Measurements from ENCODE around the gene TLL1.

Gene TLL1

DNA sequence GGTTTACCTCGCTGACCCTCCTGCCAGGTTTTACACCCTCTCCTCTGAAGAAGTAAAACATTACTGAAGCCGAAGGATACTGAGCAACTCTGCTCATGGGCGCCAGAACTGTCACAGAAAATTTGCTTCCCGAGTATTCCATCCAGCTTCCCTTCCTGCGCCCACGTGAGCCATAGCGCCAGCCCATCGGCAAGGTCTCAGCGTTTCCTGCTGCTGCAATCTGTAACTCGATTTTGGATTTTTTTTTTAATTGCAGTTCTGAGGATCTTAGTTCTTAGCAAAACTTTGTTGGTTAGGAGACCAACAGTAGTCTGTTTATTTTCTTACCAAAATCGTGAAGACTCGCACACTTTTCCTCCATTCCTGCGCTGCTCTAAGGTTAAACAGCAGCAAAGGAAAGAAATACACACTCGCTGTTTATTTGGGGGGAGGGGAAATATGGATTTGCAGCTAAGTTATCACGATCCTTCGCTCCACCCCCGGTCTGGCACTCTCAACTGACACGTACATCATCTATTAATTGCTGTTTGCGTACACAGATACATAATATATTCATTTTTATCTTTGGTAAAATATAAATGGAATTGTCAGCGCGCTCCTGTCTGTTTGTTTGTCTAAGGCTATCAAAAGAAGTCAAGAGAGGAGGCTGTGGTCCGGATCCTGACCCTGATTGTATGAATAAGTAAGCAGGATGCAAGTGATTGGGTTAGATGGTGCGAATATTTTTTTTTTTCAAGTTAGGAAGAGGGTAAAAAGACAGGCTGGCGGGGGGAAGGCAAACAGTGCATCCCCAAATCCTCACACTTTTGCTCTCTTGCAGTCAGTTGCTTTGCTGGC, at the start of gene TLL1:
Gene TLL1, plus strand, starts transcription at position 777 of the 837 bp plus-strand sequence. CDS start 668 bp downstream, outside the sequence.
- Histone ChIP-seq H3K79me2 (ENCODE audit: insufficient read depth, low read length) (no peaks in the 10 kb centered on the region), H3K9me3 (ENCODE audit: low read length) (no peaks in the 10 kb centered on the region), H3F3A (ENCODE audit: insufficient read depth, low read length) (no peaks in the 10 kb centered on the region), H3K27ac (ENCODE audit: low read depth, low read length, poor library complexity, severe bottlenecking) (no peak within 1 kb of the TSS), H3K4me3 (ENCODE audit: low read depth, low read length, poor library complexity, severe bottlenecking) (no peak within 1 kb of the TSS), H3K27me3 (ENCODE audit: insufficient read depth, low read length) (no peaks in the 10 kb centered on the region), H3K4me1 (ENCODE audit: insufficient read depth, low read length, severe bottlenecking) (no peaks in the 10 kb centered on the region), H3K9me2 (ENCODE audit: low read depth, low read length) (no peaks in the 10 kb centered on the region), H3K36me3 (ENCODE audit: insufficient read depth, low read length) (no peaks in the 10 kb centered on the region), H3K4me2 (ENCODE audit: low read length) (no peak within 1 kb of the TSS), H3K9ac (ENCODE audit: low read length) (no peak within 1 kb of the TSS), H2AFZ (ENCODE audit: low read length) (no peak within 1 kb of the TSS), H4K20me1 (ENCODE audit: insufficient read depth, low read length) (no peaks in the 10 kb centered on the region)
- TF ChIP-seq EZH2 (IDR thresholded peaks at IDR 0.05; ENCODE audit: borderline replicate concordance, low read length), result no peak
- TF ChIP-seq, protein P1, sequence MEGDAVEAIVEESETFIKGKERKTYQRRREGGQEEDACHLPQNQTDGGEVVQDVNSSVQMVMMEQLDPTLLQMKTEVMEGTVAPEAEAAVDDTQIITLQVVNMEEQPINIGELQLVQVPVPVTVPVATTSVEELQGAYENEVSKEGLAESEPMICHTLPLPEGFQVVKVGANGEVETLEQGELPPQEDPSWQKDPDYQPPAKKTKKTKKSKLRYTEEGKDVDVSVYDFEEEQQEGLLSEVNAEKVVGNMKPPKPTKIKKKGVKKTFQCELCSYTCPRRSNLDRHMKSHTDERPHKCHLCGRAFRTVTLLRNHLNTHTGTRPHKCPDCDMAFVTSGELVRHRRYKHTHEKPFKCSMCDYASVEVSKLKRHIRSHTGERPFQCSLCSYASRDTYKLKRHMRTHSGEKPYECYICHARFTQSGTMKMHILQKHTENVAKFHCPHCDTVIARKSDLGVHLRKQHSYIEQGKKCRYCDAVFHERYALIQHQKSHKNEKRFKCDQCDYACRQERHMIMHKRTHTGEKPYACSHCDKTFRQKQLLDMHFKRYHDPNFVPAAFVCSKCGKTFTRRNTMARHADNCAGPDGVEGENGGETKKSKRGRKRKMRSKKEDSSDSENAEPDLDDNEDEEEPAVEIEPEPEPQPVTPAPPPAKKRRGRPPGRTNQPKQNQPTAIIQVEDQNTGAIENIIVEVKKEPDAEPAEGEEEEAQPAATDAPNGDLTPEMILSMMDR (IDR thresholded peaks at IDR 0.05; ENCODE audit: low read length), result no peak

DNA sequence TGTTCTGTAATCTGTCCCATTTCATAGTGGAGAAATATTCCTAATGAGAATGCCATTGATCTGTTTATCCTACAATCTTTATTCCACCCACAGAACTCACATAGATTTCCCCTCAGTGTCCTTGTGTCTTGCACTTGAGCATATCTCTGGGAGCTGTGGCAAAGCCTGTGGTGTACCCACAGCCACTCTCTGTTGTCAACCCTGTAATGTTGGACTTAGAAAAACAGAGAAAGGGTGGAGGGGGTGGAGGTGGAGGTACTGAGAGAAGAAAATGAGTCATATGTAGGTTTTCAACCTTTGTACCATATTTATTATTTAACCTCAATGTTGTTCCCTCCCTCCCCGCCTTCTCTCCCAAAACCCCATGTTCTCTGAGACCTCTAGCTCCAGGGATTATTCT, 46.9 kb upstream of the TLL1 start:
- Histone ChIP-seq H3K9me2 (ENCODE audit: low read depth, low read length) (no peaks in the 10 kb centered on the region), H3K36me3 (ENCODE audit: insufficient read depth, low read length) (no peaks in the 10 kb centered on the region), H3K4me2 (ENCODE audit: low read length) (no peak overlapping the region), H3K27me3 (ENCODE audit: insufficient read depth, low read length) (no peaks in the 10 kb centered on the region), H3K9ac (ENCODE audit: low read length) (no peak overlapping the region), H2AFZ (ENCODE audit: low read length) (no peak overlapping the region), H3K79me2 (ENCODE audit: insufficient read depth, low read length) (no peaks in the 10 kb centered on the region), H3K9me3 (ENCODE audit: low read length) (no peaks in the 10 kb centered on the region), H3K27ac (ENCODE audit: low read depth, low read length, poor library complexity, severe bottlenecking) (no peak overlapping the region), H4K20me1 (ENCODE audit: insufficient read depth, low read length) (no peaks in the 10 kb centered on the region), H3K4me1 (ENCODE audit: insufficient read depth, low read length, severe bottlenecking) (no peaks in the 10 kb centered on the region), H3F3A (ENCODE audit: insufficient read depth, low read length) (no peaks in the 10 kb centered on the region), H3K4me3 (ENCODE audit: low read depth, low read length, poor library complexity, severe bottlenecking) (no peak overlapping the region)
- TF ChIP-seq, protein P1 (IDR thresholded peaks at IDR 0.05; ENCODE audit: low read length), result no peak
- no peak for TF ChIP-seq EZH2 (IDR thresholded peaks at IDR 0.05; ENCODE audit: borderline replicate concordance, low read length)

DNA sequence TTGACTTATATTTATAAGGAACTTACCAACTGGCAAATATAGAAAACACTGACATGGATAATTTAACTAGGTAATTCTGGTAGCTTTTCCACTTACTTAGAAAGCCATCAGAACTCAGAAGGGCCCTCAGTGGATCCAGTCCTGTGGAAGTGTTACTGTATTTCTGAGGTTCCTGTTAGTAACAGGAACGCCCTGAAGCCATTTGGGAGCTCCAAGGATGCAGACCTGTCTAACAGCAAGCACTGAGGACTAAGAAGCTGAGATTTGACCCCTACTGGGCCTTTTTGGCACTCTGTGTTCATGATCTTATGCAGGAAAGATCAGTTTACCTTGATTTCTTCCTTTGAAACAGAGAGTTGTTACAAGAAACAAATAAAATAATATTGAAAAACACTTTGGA, 46.0 kb upstream of the TLL1 start:
- H2AFZ ChIP-seq (ENCODE audit: low read length), result no peak overlapping the region
- no peaks in the 10 kb centered on the region for H3F3A ChIP-seq (ENCODE audit: insufficient read depth, low read length)
- TF ChIP-seq, protein P1 (IDR thresholded peaks at IDR 0.05; ENCODE audit: low read length), result no peak
- no peak for TF ChIP-seq EZH2 (IDR thresholded peaks at IDR 0.05; ENCODE audit: borderline replicate concordance, low read length)
- H3K27ac ChIP-seq (ENCODE audit: low read depth, low read length, poor library complexity, severe bottlenecking), result no peak overlapping the region
- H3K9me2 ChIP-seq (ENCODE audit: low read depth, low read length), result no peaks in the 10 kb centered on the region
- H3K36me3 ChIP-seq (ENCODE audit: insufficient read depth, low read length), result no peaks in the 10 kb centered on the region
- no peaks in the 10 kb centered on the region for H3K79me2 ChIP-seq (ENCODE audit: insufficient read depth, low read length)
- H3K27me3 ChIP-seq (ENCODE audit: insufficient read depth, low read length), result no peaks in the 10 kb centered on the region
- no peaks in the 10 kb centered on the region for H4K20me1 ChIP-seq (ENCODE audit: insufficient read depth, low read length)
- no peaks in the 10 kb centered on the region for H3K9me3 ChIP-seq (ENCODE audit: low read length)
- no peak overlapping the region for H3K9ac ChIP-seq (ENCODE audit: low read length)
- H3K4me1 ChIP-seq (ENCODE audit: insufficient read depth, low read length, severe bottlenecking), result no peaks in the 10 kb centered on the region
- no peak overlapping the region for H3K4me3 ChIP-seq (ENCODE audit: low read depth, low read length, poor library complexity, severe bottlenecking)
- no peak overlapping the region for H3K4me2 ChIP-seq (ENCODE audit: low read length)
